Calu3 (cell line): ENCODE data around the gene DDX5. TPM values are rescaled to one million over a fixed set of nuclear protein-coding genes. Genes with fewer than 3 reads are reported as not detected.

ENCODE experiments used
- BruUV-seq: library from RNA; stranded (reverse); fragments of 400-500 nt; replicated peaks from 2 replicates; lab custom pipeline; 2021; lab: Mats Ljungman, UMichigan
- CTCF ChIA-PET: fragments of 300-600 bp; sonication (Branson Sonifier 250); formaldehyde crosslinking; loops from one replicate; lab custom pipeline; 2022; ENCODE audit warnings: antibody characterized with exemption; lab: Charles Lee
- DNase-seq: peaks from one replicate; pipeline ENCODE4 v3.0.0; 2022
- H3K27ac Mint-ChIP-seq: one replicate; pipeline ENCODE4 v1.8.0; 2022; ENCODE audit warnings: mixed read lengths; ENCODE audit not compliant: unreplicated experiment
- H3K27me3 Mint-ChIP-seq: one replicate; pipeline ENCODE4 v1.8.0; 2022; ENCODE audit warnings: mixed read lengths; ENCODE audit not compliant: unreplicated experiment
- H3K36me3 Mint-ChIP-seq: one replicate; pipeline ENCODE4 v1.8.0; 2022; ENCODE audit warnings: mild to moderate bottlenecking, moderate library complexity, mixed read lengths; ENCODE audit not compliant: insufficient read depth, unreplicated experiment
- H3K4me1 Mint-ChIP-seq: one replicate; pipeline ENCODE4 v1.8.0; 2022; ENCODE audit warnings: mild to moderate bottlenecking, low read depth, mixed read lengths; ENCODE audit not compliant: unreplicated experiment
- H3K4me3 Mint-ChIP-seq: one replicate; pipeline ENCODE4 v1.8.0; 2022; ENCODE audit warnings: mild to moderate bottlenecking, low read depth, moderate library complexity, mixed read lengths; ENCODE audit not compliant: unreplicated experiment
- H3K9me3 Mint-ChIP-seq: one replicate; pipeline ENCODE4 v1.8.0; 2022; ENCODE audit warnings: low read depth, mixed read lengths; ENCODE audit not compliant: unreplicated experiment
- intact Hi-C: fragments of 100-400 bp; cut with micrococcal nuclease; formaldehyde crosslinking; loops from one replicate; pipeline ENCODE4 v1.10.0; 2022; ENCODE audit not compliant: unreplicated experiment
- total RNA-seq: library from RNA; stranded (reverse); gene quantifications from 2 replicates; pipeline ENCODE4 v1.2.3, GENCODE V29; 2022
- TF ChIP-seq, protein P1 (sequence below): fragments of 200-600 bp; IDR thresholded peaks from one replicate; pipeline ENCODE4 v1.8.0; 2022; ENCODE audit warnings: antibody characterized with exemption; ENCODE audit not compliant: unreplicated experiment

Gene DDX5
- total RNA-seq, 1 experiment from 2014 or later, result 384 TPM

DNA sequence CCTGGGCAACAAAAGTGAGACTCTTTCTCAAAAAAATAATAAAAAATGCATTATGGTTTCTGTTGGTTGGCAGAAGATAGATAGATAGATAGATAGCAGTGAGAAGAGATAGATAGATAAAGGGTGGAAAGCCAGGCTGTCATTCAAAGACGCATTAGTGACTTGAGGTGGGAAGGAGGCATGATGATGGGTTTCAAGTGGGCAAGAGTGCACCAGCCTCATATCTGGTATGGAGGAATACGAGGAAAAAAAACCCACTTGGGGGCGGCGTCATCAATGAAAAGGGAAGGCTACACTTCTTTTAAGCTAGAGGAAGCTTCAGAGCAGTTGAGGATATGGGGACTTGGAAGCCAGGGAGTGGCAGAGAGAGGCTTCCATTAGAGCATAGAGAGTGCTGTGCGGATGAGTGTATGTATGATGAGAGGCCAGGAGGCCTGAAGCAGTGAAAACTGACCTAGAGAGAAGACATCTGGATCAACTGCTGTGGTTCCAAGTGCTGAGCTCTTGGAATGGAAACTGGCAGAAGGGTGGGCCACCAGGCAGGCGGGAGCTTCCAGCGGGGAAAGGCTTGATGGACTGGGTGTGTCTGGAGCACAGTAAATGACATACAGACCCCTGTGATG lies 32.5 kb upstream of the DDX5 start:
- Mint-ChIP-seq H3K9me3 (no peaks in the 10 kb centered on the region), H3K4me1 (no peaks in the 10 kb centered on the region), H3K4me3 (no peak overlapping the region), H3K27ac (peak overlapping the region; percentile 11), H3K27me3 (no peaks in the 10 kb centered on the region), H3K36me3 (peaks cover 40% of the 10 kb centered on the region)
- intact Hi-C loops, result no loop called here
- TF ChIP-seq, protein P1, sequence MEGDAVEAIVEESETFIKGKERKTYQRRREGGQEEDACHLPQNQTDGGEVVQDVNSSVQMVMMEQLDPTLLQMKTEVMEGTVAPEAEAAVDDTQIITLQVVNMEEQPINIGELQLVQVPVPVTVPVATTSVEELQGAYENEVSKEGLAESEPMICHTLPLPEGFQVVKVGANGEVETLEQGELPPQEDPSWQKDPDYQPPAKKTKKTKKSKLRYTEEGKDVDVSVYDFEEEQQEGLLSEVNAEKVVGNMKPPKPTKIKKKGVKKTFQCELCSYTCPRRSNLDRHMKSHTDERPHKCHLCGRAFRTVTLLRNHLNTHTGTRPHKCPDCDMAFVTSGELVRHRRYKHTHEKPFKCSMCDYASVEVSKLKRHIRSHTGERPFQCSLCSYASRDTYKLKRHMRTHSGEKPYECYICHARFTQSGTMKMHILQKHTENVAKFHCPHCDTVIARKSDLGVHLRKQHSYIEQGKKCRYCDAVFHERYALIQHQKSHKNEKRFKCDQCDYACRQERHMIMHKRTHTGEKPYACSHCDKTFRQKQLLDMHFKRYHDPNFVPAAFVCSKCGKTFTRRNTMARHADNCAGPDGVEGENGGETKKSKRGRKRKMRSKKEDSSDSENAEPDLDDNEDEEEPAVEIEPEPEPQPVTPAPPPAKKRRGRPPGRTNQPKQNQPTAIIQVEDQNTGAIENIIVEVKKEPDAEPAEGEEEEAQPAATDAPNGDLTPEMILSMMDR, result no peak
- CTCF ChIA-PET, result no interaction called here
- no TSS peak for BruUV-seq
- DNase-seq, result no peak

DNA sequence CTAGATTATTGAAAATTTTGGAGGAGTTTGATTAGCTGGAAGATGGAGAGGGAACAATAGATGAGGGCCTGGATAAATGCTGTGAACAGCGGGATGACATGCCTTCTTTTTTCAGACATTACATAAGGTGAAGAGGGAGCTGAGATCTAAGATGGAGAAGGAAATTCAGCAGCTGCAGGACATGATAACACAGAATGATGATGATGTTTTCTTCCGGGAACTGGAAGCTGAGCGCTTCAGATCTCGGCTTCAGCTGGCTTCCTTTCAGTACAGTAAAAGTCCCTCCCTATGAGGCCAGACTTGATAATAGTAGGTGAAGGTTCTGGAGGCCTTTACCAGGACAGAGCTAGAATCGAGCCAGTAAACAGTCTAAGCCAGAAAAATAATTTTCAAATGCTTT lies 31.4 kb upstream of the DDX5 start:
- H3K27ac Mint-ChIP-seq, result no peak overlapping the region
- TF ChIP-seq, protein P1, result no peak
- CTCF ChIA-PET, result no interaction called here
- H3K4me3 Mint-ChIP-seq, result no peak overlapping the region
- no peaks in the 10 kb centered on the region for H3K27me3 Mint-ChIP-seq
- intact Hi-C loops, result no loop called here
- H3K36me3 Mint-ChIP-seq, result peaks cover 44% of the 10 kb centered on the region
- no peak for DNase-seq
- H3K9me3 Mint-ChIP-seq, result no peaks in the 10 kb centered on the region
- no TSS peak for BruUV-seq
- no peaks in the 10 kb centered on the region for H3K4me1 Mint-ChIP-seq

DNA sequence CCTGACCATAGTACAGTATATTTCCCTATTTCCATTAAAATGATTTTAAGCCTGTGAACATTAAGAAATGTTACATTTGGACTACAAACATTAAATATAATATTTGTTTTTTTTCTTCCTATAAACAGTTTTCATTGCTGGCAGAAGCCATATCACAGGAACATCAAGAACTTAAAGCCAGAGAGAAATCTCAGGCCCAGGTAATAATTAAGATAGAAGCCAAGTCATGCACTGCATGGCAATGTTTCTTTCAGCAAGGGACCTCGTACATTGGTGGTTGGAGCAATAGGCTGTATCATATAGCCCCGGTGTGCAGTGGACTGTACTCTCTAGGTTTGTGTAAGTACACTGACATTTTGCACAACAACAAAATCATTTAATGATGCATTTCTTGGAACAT lies 30.8 kb upstream of the DDX5 start:
- Mint-ChIP-seq H3K27me3 (no peaks in the 10 kb centered on the region), H3K36me3 (peaks cover 47% of the 10 kb centered on the region), H3K4me1 (no peaks in the 10 kb centered on the region), H3K9me3 (no peaks in the 10 kb centered on the region), H3K27ac (no peak overlapping the region), H3K4me3 (no peak overlapping the region)
- CTCF ChIA-PET, result no interaction called here
- TF ChIP-seq, protein P1, result no peak
- no peak for DNase-seq
- intact Hi-C loops, result no loop called here
- BruUV-seq, result no TSS peak

DNA sequence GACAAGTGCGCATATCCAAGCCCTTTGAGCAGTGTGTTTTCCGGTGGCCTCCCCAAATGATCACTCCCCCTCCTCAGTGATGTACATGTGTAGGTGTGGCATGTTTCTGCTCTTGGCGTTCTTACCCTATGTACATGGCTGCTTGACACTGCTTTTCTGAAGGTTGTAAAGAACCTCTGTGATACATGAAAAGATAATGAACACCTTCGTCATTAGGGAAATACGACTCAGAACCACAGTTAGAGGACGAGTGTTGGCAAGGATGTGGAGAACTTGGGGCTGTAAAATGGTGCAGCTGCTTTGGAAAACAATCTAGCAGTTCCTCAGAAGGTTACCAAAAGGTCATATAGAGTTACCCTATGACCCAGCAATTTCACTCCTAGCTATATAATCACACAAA lies 29.3 kb upstream of the DDX5 start:
- Mint-ChIP-seq H3K9me3 (no peaks in the 10 kb centered on the region), H3K36me3 (peaks cover 59% of the 10 kb centered on the region), H3K4me1 (no peaks in the 10 kb centered on the region), H3K27me3 (no peaks in the 10 kb centered on the region), H3K4me3 (no peak overlapping the region), H3K27ac (no peak overlapping the region)
- CTCF ChIA-PET, result no interaction called here
- BruUV-seq, result no TSS peak
- TF ChIP-seq, protein P1, result no peak
- DNase-seq, result no peak
- intact Hi-C loops, result no loop called here
